ENCODE measurements around the gene CX3CL1. TPM values are rescaled to one million over a fixed set of nuclear protein-coding genes. Genes with fewer than 3 reads are reported as not detected.
A peak's percentile ranks its signal among the peaks of the same experiment; 100 is the strongest.

Gene CX3CL1
- total RNA-seq, 6 donors from 2014 or later: 6.3 to 106 (median 31.7) TPM

DNA sequence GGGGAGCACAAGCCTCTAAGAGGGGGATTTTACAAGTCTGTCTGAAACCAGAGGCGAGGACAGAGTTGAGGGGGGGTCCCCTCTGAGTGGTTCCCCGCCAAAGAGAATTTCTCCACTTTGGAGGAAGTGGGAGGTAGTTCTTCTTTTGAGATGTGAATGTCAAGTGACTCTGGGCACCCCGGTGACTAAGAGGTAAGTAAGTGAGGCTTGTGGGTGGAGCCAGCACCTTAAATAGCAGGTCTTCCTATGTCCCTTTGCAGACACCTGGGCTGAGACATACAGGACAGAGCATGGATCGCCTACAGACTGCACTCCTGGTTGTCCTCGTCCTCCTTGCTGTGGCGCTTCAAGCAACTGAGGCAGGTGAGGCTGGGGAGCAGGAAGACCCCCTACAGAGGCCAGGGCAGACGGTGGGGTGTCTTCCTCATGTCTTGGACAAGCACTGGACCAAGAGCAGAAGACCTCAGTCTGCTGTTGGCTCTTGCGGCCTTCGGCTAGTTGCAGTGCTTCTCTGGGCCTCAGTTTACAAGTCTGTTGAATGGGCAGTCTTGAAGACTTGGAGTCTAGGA is 13.7 kb upstream of the CX3CL1 start, which contains the start of gene CCL22:
Gene CCL22, plus strand, starts transcription at position 257 of the 569 bp plus-strand sequence. Its CDS starts 34 bp downstream, at position 291.
- TF ChIP-seq POLR2A (IDR thresholded peaks at IDR 0.05) (no peak), POLR2AphosphoS5 (IDR thresholded peaks at IDR 0.05) (no peak), EP300 (IDR thresholded peaks at IDR 0.05) (no peak)
- TF ChIP-seq, protein P1, sequence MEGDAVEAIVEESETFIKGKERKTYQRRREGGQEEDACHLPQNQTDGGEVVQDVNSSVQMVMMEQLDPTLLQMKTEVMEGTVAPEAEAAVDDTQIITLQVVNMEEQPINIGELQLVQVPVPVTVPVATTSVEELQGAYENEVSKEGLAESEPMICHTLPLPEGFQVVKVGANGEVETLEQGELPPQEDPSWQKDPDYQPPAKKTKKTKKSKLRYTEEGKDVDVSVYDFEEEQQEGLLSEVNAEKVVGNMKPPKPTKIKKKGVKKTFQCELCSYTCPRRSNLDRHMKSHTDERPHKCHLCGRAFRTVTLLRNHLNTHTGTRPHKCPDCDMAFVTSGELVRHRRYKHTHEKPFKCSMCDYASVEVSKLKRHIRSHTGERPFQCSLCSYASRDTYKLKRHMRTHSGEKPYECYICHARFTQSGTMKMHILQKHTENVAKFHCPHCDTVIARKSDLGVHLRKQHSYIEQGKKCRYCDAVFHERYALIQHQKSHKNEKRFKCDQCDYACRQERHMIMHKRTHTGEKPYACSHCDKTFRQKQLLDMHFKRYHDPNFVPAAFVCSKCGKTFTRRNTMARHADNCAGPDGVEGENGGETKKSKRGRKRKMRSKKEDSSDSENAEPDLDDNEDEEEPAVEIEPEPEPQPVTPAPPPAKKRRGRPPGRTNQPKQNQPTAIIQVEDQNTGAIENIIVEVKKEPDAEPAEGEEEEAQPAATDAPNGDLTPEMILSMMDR (IDR thresholded peaks at IDR 0.05): no peak
- H3K27ac ChIP-seq: no peak within 1 kb of the TSS
- H3K36me3 ChIP-seq: no peaks in the 10 kb centered on the region
- ATAC-seq (ENCODE audit: low FRiP score in 2 of 2): no peak
- H3K9me3 ChIP-seq: no peaks in the 10 kb centered on the region
- DNase-seq: peak in 1 of 2 donors; percentile 40
- H3K27me3 ChIP-seq: no peaks in the 10 kb centered on the region
- no peak within 1 kb of the TSS for H3K4me3 ChIP-seq
- no peaks in the 10 kb centered on the region for H3K4me1 ChIP-seq
- WGBS, 2 donors: 78 to 83% methylated on average over 8 to 9 of the region's 9 CpGs

DNA sequence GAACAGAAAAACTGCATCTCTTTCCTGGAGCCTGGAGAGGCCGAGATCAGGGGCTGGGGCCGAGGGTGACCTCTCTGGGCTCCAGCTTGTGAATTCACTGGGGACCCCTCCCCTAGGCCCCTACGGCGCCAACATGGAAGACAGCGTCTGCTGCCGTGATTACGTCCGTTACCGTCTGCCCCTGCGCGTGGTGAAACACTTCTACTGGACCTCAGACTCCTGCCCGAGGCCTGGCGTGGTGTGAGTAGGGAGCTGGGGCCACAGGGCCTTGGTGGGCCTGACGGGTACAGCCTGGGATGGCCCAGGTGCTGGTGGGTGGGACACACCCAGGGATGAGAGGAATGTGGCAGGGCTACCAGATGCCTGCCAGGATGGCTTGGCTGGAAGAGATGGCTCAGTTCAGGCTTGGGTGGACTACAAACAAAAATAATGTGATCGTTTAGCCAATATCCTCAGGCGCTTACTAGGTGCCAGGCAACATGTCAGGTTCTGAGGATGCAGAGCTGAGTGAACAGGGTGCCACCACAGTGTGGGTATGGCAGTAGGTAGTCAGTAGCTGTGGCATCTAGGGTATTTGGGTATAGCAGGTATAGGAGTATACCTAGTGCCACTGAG is 11.9 kb upstream of the CX3CL1 start:
- H3K27ac ChIP-seq: no peak overlapping the region
- no peak overlapping the region for H3K4me3 ChIP-seq
- TF ChIP-seq POLR2A (IDR thresholded peaks at IDR 0.05) (no peak), EP300 (IDR thresholded peaks at IDR 0.05) (no peak), POLR2AphosphoS5 (IDR thresholded peaks at IDR 0.05) (no peak)
- TF ChIP-seq, protein P1 (IDR thresholded peaks at IDR 0.05): no peak
- no peaks in the 10 kb centered on the region for H3K4me1 ChIP-seq
- H3K36me3 ChIP-seq: no peaks in the 10 kb centered on the region
- ATAC-seq (ENCODE audit: low FRiP score in 2 of 2) (no peak), DNase-seq (no peak)
- no peaks in the 10 kb centered on the region for H3K9me3 ChIP-seq
- 91 to 94% methylated on average over 5 to 11 of the region's 16 CpGs for WGBS, 2 donors
- H3K27me3 ChIP-seq: no peaks in the 10 kb centered on the region

DNA sequence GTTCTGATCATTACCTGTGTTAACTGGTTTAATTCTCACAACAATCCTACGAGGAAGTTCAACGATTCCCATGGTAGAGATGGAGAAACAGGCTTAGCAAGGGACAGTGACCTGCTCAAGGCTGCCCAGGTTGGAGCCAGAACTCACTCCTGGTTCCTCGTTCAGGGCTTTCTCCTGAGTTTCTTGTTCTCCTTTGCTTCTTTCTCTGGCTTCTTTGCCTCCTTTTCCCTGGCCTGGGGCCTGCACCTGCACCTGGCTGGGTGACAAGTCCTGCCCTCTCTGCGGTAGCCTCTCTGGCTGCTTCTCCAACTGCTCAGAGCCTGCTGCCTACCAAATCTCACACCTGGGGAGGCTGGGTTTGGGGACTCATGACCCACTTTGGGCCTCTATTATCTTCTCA is 10.9 kb upstream of the CX3CL1 start:
- no peak for DNase-seq

DNA sequence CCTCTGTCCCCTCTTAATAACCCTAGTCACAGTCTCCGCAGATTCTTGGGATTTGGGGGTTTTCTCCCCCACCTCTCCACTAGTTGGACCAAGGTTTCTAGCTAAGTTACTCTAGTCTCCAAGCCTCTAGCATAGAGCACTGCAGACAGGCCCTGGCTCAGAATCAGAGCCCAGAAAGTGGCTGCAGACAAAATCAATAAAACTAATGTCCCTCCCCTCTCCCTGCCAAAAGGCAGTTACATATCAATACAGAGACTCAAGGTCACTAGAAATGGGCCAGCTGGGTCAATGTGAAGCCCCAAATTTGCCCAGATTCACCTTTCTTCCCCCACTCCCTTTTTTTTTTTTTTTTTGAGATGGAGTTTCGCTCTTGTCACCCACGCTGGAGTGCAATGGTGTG is 8.1 kb upstream of the CX3CL1 start:
- no peaks in the 10 kb centered on the region for H3K27me3 ChIP-seq
- H3K4me1 ChIP-seq: peaks cover 9 to 15% (median 12%) of the 10 kb centered on the region in 4 donors
- 91 to 99% methylated on average over 3 of the region's 3 CpGs for WGBS, 2 donors
- no peak overlapping the region for H3K27ac ChIP-seq
- ATAC-seq (ENCODE audit: low FRiP score in 2 of 2): no peak
- no peak overlapping the region for H3K4me3 ChIP-seq
- no peaks in the 10 kb centered on the region for H3K9me3 ChIP-seq
- TF ChIP-seq, protein P1 (IDR thresholded peaks at IDR 0.05): no peak
- no peak for TF ChIP-seq POLR2A (IDR thresholded peaks at IDR 0.05)
- TF ChIP-seq POLR2AphosphoS5 (IDR thresholded peaks at IDR 0.05): no peak
- no peak for TF ChIP-seq EP300 (IDR thresholded peaks at IDR 0.05)
- DNase-seq: no peak
- no peaks in the 10 kb centered on the region for H3K36me3 ChIP-seq

More for the DNA sequence above, 10.9 kb upstream of the CX3CL1 start:
- no peak for ATAC-seq (ENCODE audit: low FRiP score in 2 of 2)
- Histone ChIP-seq H3K36me3 (no peaks in the 10 kb centered on the region), H3K9me3 (no peaks in the 10 kb centered on the region), H3K27me3 (no peaks in the 10 kb centered on the region), H3K4me3 (no peak overlapping the region), H3K27ac (no peak overlapping the region), H3K4me1 (peaks cover 3 to 5% (median 4%) of the 10 kb centered on the region in 4 donors)
- WGBS, 2 donors: 64 to 68% methylated on average over 4 of the region's 4 CpGs
- TF ChIP-seq POLR2AphosphoS5 (IDR thresholded peaks at IDR 0.05) (no peak), EP300 (IDR thresholded peaks at IDR 0.05) (no peak), POLR2A (IDR thresholded peaks at IDR 0.05) (no peak)
- TF ChIP-seq, protein P1 (IDR thresholded peaks at IDR 0.05): no peak

Data from upper lobe of left lung (tissue), 6 donors.